Measurements from ENCODE around the gene MANBA. TPM values are rescaled to one million over a fixed set of nuclear protein-coding genes. Genes with fewer than 3 reads are reported as not detected.

Gene MANBA
- total and polyA plus RNA-seq, 2 of the 4 experiments (the other 2 are of a cell fraction), result 11.5 to 17.2 TPM

DNA sequence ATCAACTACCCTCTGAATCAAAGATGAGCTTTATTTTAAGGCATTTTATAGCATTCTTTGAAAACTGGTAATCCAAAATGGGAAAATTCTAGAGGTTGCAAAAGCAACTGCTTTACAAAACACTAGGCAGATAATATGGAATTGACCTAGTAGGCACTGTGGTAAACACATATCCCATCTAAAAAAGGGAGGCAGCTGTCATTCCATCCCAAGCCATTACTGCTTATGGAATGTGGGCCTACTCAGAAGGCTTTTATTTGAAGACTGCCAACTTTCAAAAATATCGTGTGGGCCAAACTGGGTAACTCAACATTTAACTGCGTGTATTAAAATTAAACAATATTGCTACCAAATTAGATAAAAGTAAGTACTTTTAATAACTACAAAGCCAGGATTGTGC is 47.2 kb upstream of the MANBA start:
- Histone ChIP-seq H3K23ac (ENCODE audit: low read depth, low read length) (no peak overlapping the region), H3K79me1 (ENCODE audit: low read depth in 1 of 2, low read length in 2 of 2) (peaks cover under 1 to 25% of the 10 kb centered on the region in 2 experiments), H2BK5ac (ENCODE audit: low read depth, low read length, poor library complexity, severe bottlenecking) (no peak overlapping the region), H3K27me3 (ENCODE audit: control insufficient read depth, insufficient read depth, low read length) (no peaks in the 10 kb centered on the region), H3K9me3 (ENCODE audit: control insufficient read depth, insufficient read depth, low read length) (no peaks in the 10 kb centered on the region), H2AFZ (replicated peaks; ENCODE audit: low read length, poor library complexity) (no peak overlapping the region), H3K56ac (ENCODE audit: extremely low read depth, insufficient read depth, low read length) (no peak overlapping the region), H3K14ac (replicated peaks; ENCODE audit: low read depth, low read length) (no peak overlapping the region), H4K5ac (ENCODE audit: low read depth, low read length) (no peak overlapping the region), H3K27ac (ENCODE audit: insufficient read depth, low read length) (no peak overlapping the region), H4K91ac (ENCODE audit: insufficient read depth, low read depth, low read length) (no peak overlapping the region), H3K4me3 (ENCODE audit: insufficient read depth, low read depth, low read length) (no peak overlapping the region), H2BK15ac (ENCODE audit: low read depth, low read length) (no peak overlapping the region), H3K4me1 (ENCODE audit: control insufficient read depth, insufficient read depth, low read length) (peaks cover 6% of the 10 kb centered on the region), H3K9me1 (ENCODE audit: insufficient read depth, low read length) (peaks cover 6% of the 10 kb centered on the region), H2AK5ac (ENCODE audit: low read depth, low read length) (no peak overlapping the region), H2AK9ac (replicated peaks; ENCODE audit: low read depth, low read length, poor library complexity) (no peak overlapping the region), H3K4ac (ENCODE audit: low read depth, low read length) (no peak overlapping the region), H2BK20ac (ENCODE audit: low read depth, low read length) (no peak overlapping the region), H3K18ac (ENCODE audit: low read depth, low read length) (no peak overlapping the region), H2BK120ac (ENCODE audit: low read depth, low read length) (no peak overlapping the region), H4K8ac (ENCODE audit: low read depth in 2 of 2, low read length in 2 of 2) (no peak overlapping the region), H3K9ac (ENCODE audit: low read depth, low read length) (no peak overlapping the region), H4K20me1 (ENCODE audit: insufficient read depth, low read length) (peaks cover 82% of the 10 kb centered on the region), H3K4me2 (ENCODE audit: low read depth, low read length) (no peak overlapping the region), H3K36me3 (ENCODE audit: control insufficient read depth, insufficient read depth, low read length) (peaks cover 39% of the 10 kb centered on the region)
- no CpG with 5 or more reads among the region's 2 CpGs for WGBS, 2 experiments (ENCODE audit: extremely low coverage in 2 of 2, insufficient read length in 1 of 2)
- BruUV-seq (replicated peaks), result no TSS peak
- DNase-seq (no peak), ATAC-seq (ENCODE audit: low read depth) (no peak)
- dilution Hi-C loops (cut with HindIII; ENCODE audit: low sequenced_read_pairs, unreplicated experiment) (no loop called here), intact Hi-C loops (cut with micrococcal nuclease) (no loop called here), in situ Hi-C loops (cut with MboI; ENCODE audit: low sequenced_read_pairs) (no loop called here)
- TF ChIP-seq, protein P1, sequence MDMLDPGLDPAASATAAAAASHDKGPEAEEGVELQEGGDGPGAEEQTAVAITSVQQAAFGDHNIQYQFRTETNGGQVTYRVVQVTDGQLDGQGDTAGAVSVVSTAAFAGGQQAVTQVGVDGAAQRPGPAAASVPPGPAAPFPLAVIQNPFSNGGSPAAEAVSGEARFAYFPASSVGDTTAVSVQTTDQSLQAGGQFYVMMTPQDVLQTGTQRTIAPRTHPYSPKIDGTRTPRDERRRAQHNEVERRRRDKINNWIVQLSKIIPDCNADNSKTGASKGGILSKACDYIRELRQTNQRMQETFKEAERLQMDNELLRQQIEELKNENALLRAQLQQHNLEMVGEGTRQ (IDR thresholded peaks at IDR 0.05; ENCODE audit: low read depth, low read length), result no peak
- no peak for TF ChIP-seq FOS (IDR thresholded peaks at IDR 0.05; ENCODE audit: low read depth, low read length)
- no peak for TF ChIP-seq RCOR1 (IDR thresholded peaks at IDR 0.05; ENCODE audit: insufficient replicate concordance, low read length)
- no peak for TF ChIP-seq BHLHE40 (IDR thresholded peaks at IDR 0.05; ENCODE audit: low read depth, low read length)
- TF ChIP-seq RFX5 (IDR thresholded peaks at IDR 0.05; ENCODE audit: low read depth, low read length), result no peak
- no peak for TF ChIP-seq MAZ (IDR thresholded peaks at IDR 0.05; ENCODE audit: borderline replicate concordance, low read depth, low read length)
- TF ChIP-seq, protein P2, sequence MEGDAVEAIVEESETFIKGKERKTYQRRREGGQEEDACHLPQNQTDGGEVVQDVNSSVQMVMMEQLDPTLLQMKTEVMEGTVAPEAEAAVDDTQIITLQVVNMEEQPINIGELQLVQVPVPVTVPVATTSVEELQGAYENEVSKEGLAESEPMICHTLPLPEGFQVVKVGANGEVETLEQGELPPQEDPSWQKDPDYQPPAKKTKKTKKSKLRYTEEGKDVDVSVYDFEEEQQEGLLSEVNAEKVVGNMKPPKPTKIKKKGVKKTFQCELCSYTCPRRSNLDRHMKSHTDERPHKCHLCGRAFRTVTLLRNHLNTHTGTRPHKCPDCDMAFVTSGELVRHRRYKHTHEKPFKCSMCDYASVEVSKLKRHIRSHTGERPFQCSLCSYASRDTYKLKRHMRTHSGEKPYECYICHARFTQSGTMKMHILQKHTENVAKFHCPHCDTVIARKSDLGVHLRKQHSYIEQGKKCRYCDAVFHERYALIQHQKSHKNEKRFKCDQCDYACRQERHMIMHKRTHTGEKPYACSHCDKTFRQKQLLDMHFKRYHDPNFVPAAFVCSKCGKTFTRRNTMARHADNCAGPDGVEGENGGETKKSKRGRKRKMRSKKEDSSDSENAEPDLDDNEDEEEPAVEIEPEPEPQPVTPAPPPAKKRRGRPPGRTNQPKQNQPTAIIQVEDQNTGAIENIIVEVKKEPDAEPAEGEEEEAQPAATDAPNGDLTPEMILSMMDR (conservative IDR thresholded peaks at IDR 0.05; ENCODE audit: low read depth, low read length), result no peak
- no peak for TF ChIP-seq MXI1 (IDR thresholded peaks at IDR 0.05; ENCODE audit: borderline replicate concordance, low read depth, low read length)
- no peak for TF ChIP-seq SMC3 (IDR thresholded peaks at IDR 0.05; ENCODE audit: low read depth, low read length)
- no peak for TF ChIP-seq NFE2L2 (IDR thresholded peaks at IDR 0.05; ENCODE audit: low read depth, low read length)
- TF ChIP-seq RAD21 (IDR thresholded peaks at IDR 0.05; ENCODE audit: low read length), result no peak
- ChIA-PET CTCF (no interaction called here), POLR2A (ENCODE audit: unreplicated experiment) (no interaction called here)
